H1 (cell line): ENCODE measurements around the gene FOXO1. TPM values are rescaled to one million over a fixed set of nuclear protein-coding genes. Genes with fewer than 3 reads are reported as not detected.

Source experiments
- CTCF ChIA-PET: fragments of 300-600 bp; sonication (Branson Sonifier 250); formaldehyde crosslinking; loops from one replicate; lab custom pipeline; 2021; ENCODE audit not compliant: partially characterized antibody; lab: Charles Lee
- POLR2A ChIA-PET: fragments of 300-600 bp; sonication (Branson Sonifier 250); formaldehyde crosslinking; loops from one replicate; lab custom pipeline; 2021; ENCODE audit warnings: inconsistent platforms; ENCODE audit not compliant: partially characterized antibody; lab: Charles Lee
- DNase-seq, 2 experiments: peaks; one replicate each; pipeline versions ENCODE4 v3.0.0 to v3.0.0-alpha.2; 2010 to 2022; ENCODE audit warnings: low spot score in 2 of 2, low read depth in 1 of 2, mixed read lengths in 1 of 2
- FAIRE-seq: peaks from 2 replicates; lab custom pipeline; 2011; peaks lifted over from hg19 to GRCh38; lab: Jason Lieb, UNC
- H2AFZ ChIP-seq: 2 replicates; pipeline ENCODE4 v1.8.1; 2012; ENCODE audit warnings: low read length, inconsistent platforms
- H2AK5ac ChIP-seq: 2 replicates; pipeline ENCODE4 v1.6.1; 2013; ENCODE audit warnings: low read depth, low read length
- H2BK120ac ChIP-seq: replicated peaks from 2 replicates; pipeline ENCODE3; 2013; ENCODE audit warnings: low read depth, low read length, inconsistent platforms
- H2BK12ac ChIP-seq: 2 replicates; pipeline ENCODE4 v1.6.1; 2013; ENCODE audit warnings: low read depth, low read length
- H2BK15ac ChIP-seq: 2 replicates; pipeline ENCODE4 v1.6.1; 2013; ENCODE audit warnings: low read length
- H2BK20ac ChIP-seq: 2 replicates; pipeline ENCODE4 v1.6.1; 2013; ENCODE audit warnings: low read length
- H2BK5ac ChIP-seq: 2 replicates; pipeline ENCODE4 v1.6.1; 2013; ENCODE audit warnings: low read depth, low read length
- H3K14ac ChIP-seq: 2 replicates; pipeline ENCODE4 v1.6.1; 2013; ENCODE audit warnings: inconsistent platforms; ENCODE audit not compliant: insufficient read length
- H3K18ac ChIP-seq: 2 replicates; pipeline ENCODE4 v1.6.1; 2013; ENCODE audit warnings: low read length; ENCODE audit errors: extremely low read depth
- H3K23ac ChIP-seq: 2 replicates; pipeline ENCODE4 v1.6.1; 2013; ENCODE audit warnings: inconsistent platforms; ENCODE audit not compliant: insufficient read length
- H3K23me2 ChIP-seq: 2 replicates; pipeline ENCODE4 v1.6.1; 2013; ENCODE audit warnings: low read depth, low read length
- H3K27ac ChIP-seq: 2 replicates; pipeline ENCODE4 v1.6.1; 2011; ENCODE audit warnings: low read depth, low read length, inconsistent platforms
- H3K27me3 ChIP-seq, 4 experiments: replicated peaks in 1 of 4; 1 replicate in 1 of 4; 2 replicates in 3 of 4; pipeline versions ENCODE4 v1.6.1 to v1.8.1; 2011 to 2013; ENCODE audit warnings: low read length in 3 of 4, mild to moderate bottlenecking in 3 of 4, inconsistent platforms in 2 of 4, mixed read lengths in 2 of 4, moderate library complexity in 1 of 4; ENCODE audit not compliant: control insufficient read depth in 3 of 4, insufficient read depth in 3 of 4; ENCODE audit errors: extremely low read depth in 1 of 4
- H3K36me3 ChIP-seq, 4 experiments: 2 replicates each; pipeline versions ENCODE4 v1.6.1 to v1.8.1; 2011 to 2013; ENCODE audit warnings: mild to moderate bottlenecking in 4 of 4, low read length in 3 of 4, moderate library complexity in 2 of 4, control low read depth in 1 of 4, inconsistent platforms in 1 of 4; ENCODE audit not compliant: insufficient read depth in 4 of 4, control insufficient read depth in 2 of 4
- H3K4ac ChIP-seq: replicated peaks from 2 replicates; pipeline ENCODE3; 2013; ENCODE audit warnings: low read length, low read depth, mixed read lengths, inconsistent platforms; ENCODE audit not compliant: insufficient read length
- H3K4me1 ChIP-seq, 4 experiments: replicated peaks in 1 of 4; 1 replicate in 1 of 4; 2 replicates in 3 of 4; pipeline versions ENCODE4 v1.6.1 to v1.8.1; 2011 to 2013; ENCODE audit warnings: low read length in 3 of 4, inconsistent platforms in 2 of 4, mixed read lengths in 1 of 4; ENCODE audit not compliant: insufficient read depth in 4 of 4, control insufficient read depth in 3 of 4
- H3K4me2 ChIP-seq, 2 experiments: 2 replicates each; pipeline versions ENCODE4 v1.6.1 to v1.8.1; 2011 to 2013; ENCODE audit warnings: low read depth in 2 of 2, low read length in 2 of 2, control low read depth in 1 of 2, inconsistent platforms in 1 of 2, mild to moderate bottlenecking in 1 of 2; ENCODE audit not compliant: insufficient read depth in 1 of 2
- H3K4me3 ChIP-seq, 4 experiments: fragments of 200-600, 300-600 bp in 1 of 4; sonication (generic), shearing (Covaris generic), sonication (Bioruptor Twin) in 1 of 4; 2 replicates each; pipeline versions ENCODE4 v1.5.1 to v1.8.1; 2011 to 2016; ENCODE audit warnings: low read length in 4 of 4, low read depth in 3 of 4, control low read depth in 2 of 4, inconsistent platforms in 2 of 4, mild to moderate bottlenecking in 2 of 4, mixed read lengths in 1 of 4, moderate library complexity in 1 of 4; ENCODE audit not compliant: insufficient read depth in 2 of 4; ENCODE audit errors: extremely low read depth in 1 of 4
- H3K56ac ChIP-seq: replicated peaks from 2 replicates; pipeline ENCODE3; 2013; ENCODE audit warnings: low read depth, mild to moderate bottlenecking, mixed read lengths, low read length, inconsistent platforms; ENCODE audit not compliant: insufficient read length
- H3K79me1 ChIP-seq: 2 replicates; pipeline ENCODE4 v1.6.1; 2013; ENCODE audit warnings: low read depth, low read length, control low read depth
- H3K79me2 ChIP-seq, 2 experiments: 2 replicates each; pipeline versions ENCODE4 v1.6.1 to v1.8.1; 2012 to 2013; ENCODE audit warnings: low read length in 2 of 2, mild to moderate bottlenecking in 2 of 2, inconsistent platforms in 1 of 2; ENCODE audit not compliant: insufficient read depth in 2 of 2, control insufficient read depth in 1 of 2
- H3K9ac ChIP-seq, 4 experiments: replicated peaks in 1 of 4; 1 replicate in 1 of 4; 2 replicates in 3 of 4; pipeline versions ENCODE4 v1.6.1 to v1.8.1; 2011 to 2013; ENCODE audit warnings: low read depth in 3 of 4, low read length in 3 of 4, control low read depth in 2 of 4, mild to moderate bottlenecking in 2 of 4, moderate library complexity in 2 of 4, inconsistent platforms in 1 of 4; ENCODE audit errors: extremely low read depth in 1 of 4
- H3K9me3 ChIP-seq, 2 experiments: 2 replicates each; pipeline versions ENCODE4 v1.6.1 to v1.8.1; 2012 to 2013; ENCODE audit warnings: mild to moderate bottlenecking in 2 of 2, moderate library complexity in 2 of 2, control low read depth in 1 of 2, inconsistent platforms in 1 of 2, low read depth in 1 of 2, low read length in 1 of 2, mixed read lengths in 1 of 2; ENCODE audit not compliant: insufficient read depth in 2 of 2
- H4K20me1 ChIP-seq, 2 experiments: replicated peaks in 1 of 2; 2 replicates each; pipeline versions ENCODE3 to v1.8.1; 2011 to 2013; ENCODE audit warnings: inconsistent platforms in 2 of 2, low read length in 2 of 2, mild to moderate bottlenecking in 1 of 2; ENCODE audit not compliant: insufficient read depth in 2 of 2, control insufficient read depth in 1 of 2
- H4K5ac ChIP-seq: 2 replicates; pipeline ENCODE4 v1.6.1; 2013; ENCODE audit warnings: low read length, low read depth, mixed read lengths, inconsistent platforms; ENCODE audit not compliant: insufficient read length
- H4K8ac ChIP-seq: 2 replicates; pipeline ENCODE4 v1.8.0; 2013; ENCODE audit warnings: mild to moderate bottlenecking, moderate library complexity, low read length, inconsistent platforms; ENCODE audit not compliant: insufficient read depth; ENCODE audit errors: extremely low read depth
- H4K91ac ChIP-seq: replicated peaks from 2 replicates; pipeline ENCODE3; 2013; ENCODE audit warnings: low read length, mixed read lengths, inconsistent platforms; ENCODE audit not compliant: insufficient read length
- CHD1 ChIP-seq: IDR thresholded peaks from 2 replicates; pipeline ENCODE4 v1.6.1; 2012; ENCODE audit warnings: low read depth, low read length, improper control_type of control experiment
- HDAC2 ChIP-seq, 2 experiments: fragments of 300-600 bp in 1 of 2; sonication (generic) in 1 of 2; IDR thresholded peaks; 2 replicates each; pipeline ENCODE4 v1.6.1; 2011 to 2012; ENCODE audit warnings: low read depth in 2 of 2, low read length in 2 of 2, mild to moderate bottlenecking in 2 of 2, moderate library complexity in 2 of 2, borderline replicate concordance in 1 of 2, inconsistent platforms in 1 of 2
- SP1 ChIP-seq: IDR thresholded peaks from 2 replicates; pipeline ENCODE4 v1.6.1; 2011; ENCODE audit warnings: low read depth, low read length
- WGBS, 2 experiments: shearing (Covaris generic) in 1 of 2; methylation state at CpG; one replicate each; pipeline versions ENCODE4 v1.1.6 to v1.1.7; 2013 to 2015; ENCODE audit warnings: low lambda C conversion rate in 2 of 2, mixed read lengths in 2 of 2, inconsistent platforms in 1 of 2, low coverage in 1 of 2, missing lambda C conversion rate in 1 of 2; ENCODE audit not compliant: insufficient replicate concordance in 2 of 2, insufficient coverage in 1 of 2, insufficient read length in 1 of 2; ENCODE audit errors: extremely low coverage in 1 of 2, missing lambda C conversion rate in 1 of 2; 5-methylcytosine and 5-hydroxymethylcytosine counted together
- polyA plus RNA-seq, 7 experiments: library from polyadenylated mRNA; depleted of rRNA in 3 of 7; stranded (reverse) in 5 of 7; unstranded in 2 of 7; fragments of >200 nt in 5 of 7; fragments of 200-250 nt in 2 of 7; gene quantifications; 1 replicate in 5 of 7; 2 replicates in 1 of 7; 4 replicates in 1 of 7; pipeline versions ENCODE4 v1.2.1 to v1.2.3, GENCODE V29; 2011 to 2013; ENCODE audit warnings: missing spikeins in 2 of 7, mixed read lengths in 2 of 7
- total RNA-seq: library from RNA; stranded (reverse); fragmentation: NEBNext Ultra II Directional; extraction: Animal tissue kit (Norgen Biotek cat#: 25700); gene quantifications from 2 replicates; pipeline ENCODE4 v1.2.1, GENCODE V29; 2021

The FOXO1 gene
- total and polyA plus RNA-seq, 2 of the 8 experiments (the other 6 are each of a cell fraction or from before 2014, with no cell fraction given): 35.3 to 56.9 TPM

DNA sequence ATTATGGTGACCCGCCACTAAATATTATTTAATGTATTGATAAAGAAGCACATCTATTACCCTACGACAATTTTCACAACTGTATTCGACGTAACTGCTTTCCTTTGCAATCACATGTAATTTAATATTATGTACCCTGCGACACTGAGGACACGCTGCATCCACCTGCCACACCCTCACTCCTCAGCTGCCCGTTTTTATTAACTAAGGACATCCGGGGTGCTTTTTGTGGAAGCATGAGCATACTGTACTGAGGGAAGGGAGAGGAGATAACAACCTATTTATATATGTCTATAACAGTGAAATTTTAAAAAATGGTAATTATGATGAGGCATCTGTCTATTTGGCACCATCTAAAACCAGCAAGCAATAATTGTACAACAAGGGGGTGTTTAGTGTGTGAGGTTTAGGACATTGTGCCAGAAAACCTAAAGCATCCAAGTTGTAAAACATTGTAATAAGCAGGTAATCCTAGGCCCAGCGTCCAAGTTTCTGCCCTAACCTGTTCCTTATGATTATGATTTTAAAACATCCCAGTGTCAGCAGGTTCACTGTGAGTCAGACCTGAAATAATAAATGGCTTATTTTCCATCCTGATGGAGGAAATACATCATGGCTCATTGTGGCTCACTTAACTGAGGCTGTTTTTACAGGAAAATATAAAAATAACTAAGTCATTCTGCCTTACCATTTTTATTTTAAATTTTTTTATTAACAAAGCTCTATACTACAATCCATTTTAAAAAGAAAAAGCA, 56.3 kb downstream of the FOXO1 start:
- POLR2A ChIA-PET: no interaction called here
- no peaks in the 10 kb centered on the region for H3K23me2 ChIP-seq
- peaks cover 28 to 44% of the 10 kb centered on the region in 2 experiments for H4K20me1 ChIP-seq

More for the DNA sequence above, 56.3 kb downstream of the FOXO1 start:
- CTCF ChIA-PET: interaction anchor here (0.8 kb wide), 1 partner anchor 27 kb away, joined by 3 read pairs; no protein-coding TSS in a partner anchor
- Histone ChIP-seq H2BK12ac (no peak overlapping the region), H2BK15ac (no peak overlapping the region), H2BK20ac (no peak overlapping the region), H3K4me3 (no peak overlapping the region), H4K91ac (no peak overlapping the region), H3K9me3 (no peaks in the 10 kb centered on the region), H3K27ac (no peak overlapping the region), H3K9ac (no peak overlapping the region), H3K4me1 (peaks cover 3 to 30% (median 21%) of the 10 kb centered on the region in 4 experiments; a peak in 6 of 7 replicates), H3K14ac (no peak overlapping the region), H4K8ac (no peak overlapping the region), H3K4me2 (no peak overlapping the region), H2AFZ (no peak overlapping the region), H3K56ac (no peak overlapping the region), H3K27me3 (no peaks in the 10 kb centered on the region), H3K79me1 (peaks cover 19% of the 10 kb centered on the region), H4K5ac (no peak overlapping the region), H3K79me2 (peaks cover 40 to 100% of the 10 kb centered on the region in 2 experiments; a peak in 3 of 4 replicates), H3K18ac (no peak overlapping the region), H2BK120ac (no peak overlapping the region), H3K23ac (no peak overlapping the region), H2BK5ac (no peak overlapping the region), H3K36me3 (0 out of 8 replicates have a peak, but pooled peaks cover 0 to 5% (median 0%) of the 10 kb centered on the region in 4 experiments), H3K4ac (no peak overlapping the region), H2AK5ac (no peak overlapping the region)
- no peak for TF ChIP-seq HDAC2 (IDR thresholded peaks at IDR 0.05; ENCODE audit: borderline replicate concordance in 1 of 2, low read depth in 2 of 2, low read length in 2 of 2)
- no peak for TF ChIP-seq CHD1
- TF ChIP-seq SP1: no peak
- no peak for FAIRE-seq
- DNase-seq: no peak
- 90% methylated on average over 9 of the region's 9 CpGs; no CpG with 5 or more reads in 1 of the 2 experiments for WGBS, 2 experiments
